Liver (tissue), 9 donors: ENCODE data around the gene TNKS2. TPM values are rescaled to one million over a fixed set of nuclear protein-coding genes. Genes with fewer than 3 reads are reported as not detected.

Experiments
- DNase-seq: peaks from one replicate; pipeline ENCODE4 v3.0.0-alpha.2; 2017; ENCODE audit warnings: low spot score
- H3K27ac ChIP-seq, 2 donors: one replicate each; pipeline ENCODE4 v1.7.0; 2013; ENCODE audit warnings: inconsistent platforms in 2 of 2, low read length in 2 of 2, control low read depth in 1 of 2, low read depth in 1 of 2, mild to moderate bottlenecking in 1 of 2
- H3K27me3 ChIP-seq, 4 donors: one replicate each; pipeline versions ENCODE4 v1.6.1 to v1.7.0; 2013; ENCODE audit warnings: low read length in 3 of 4, inconsistent platforms in 1 of 4, mild to moderate bottlenecking in 1 of 4, moderate library complexity in 1 of 4; ENCODE audit not compliant: control insufficient read depth in 4 of 4, insufficient read depth in 4 of 4
- H3K36me3 ChIP-seq, 4 donors: one replicate each; pipeline versions ENCODE4 v1.6.1 to v1.7.0; 2013; ENCODE audit warnings: low read length in 3 of 4, mild to moderate bottlenecking in 3 of 4, low read depth in 1 of 4, moderate library complexity in 1 of 4; ENCODE audit not compliant: control insufficient read depth in 4 of 4, insufficient read depth in 3 of 4
- H3K4me1 ChIP-seq, 4 donors: one replicate each; pipeline versions ENCODE4 v1.6.1 to v1.7.0; 2013; ENCODE audit warnings: low read length in 3 of 4, mild to moderate bottlenecking in 3 of 4, moderate library complexity in 1 of 4; ENCODE audit not compliant: control insufficient read depth in 4 of 4, insufficient read depth in 4 of 4
- H3K4me3 ChIP-seq, 3 donors: one replicate each; pipeline versions ENCODE4 v1.6.1 to v1.7.0; 2013; ENCODE audit warnings: low read length in 3 of 3, control low read depth in 1 of 3, low read depth in 1 of 3, mild to moderate bottlenecking in 1 of 3
- H3K9ac ChIP-seq, 2 donors: one replicate each; pipeline ENCODE4 v1.7.0; 2013; ENCODE audit warnings: low read length in 2 of 2, mild to moderate bottlenecking in 2 of 2, moderate library complexity in 2 of 2, control low read depth in 1 of 2, low read depth in 1 of 2
- H3K9me3 ChIP-seq, 4 donors: one replicate each; pipeline versions ENCODE4 v1.6.1 to v1.7.0; 2013; ENCODE audit warnings: low read length in 3 of 4; ENCODE audit not compliant: control insufficient read depth in 4 of 4
- CTCF ChIP-seq: fragments of 150-350 bp; IDR thresholded peaks from 2 replicates; pipeline ENCODE4 v1.5.1; 2017; ENCODE audit warnings: improper control_type of control experiment, low read depth, low read length; ENCODE audit not compliant: missing input control
- EGR1 ChIP-seq, 2 donors: IDR thresholded peaks; 2 replicates each; pipeline ENCODE4 v1.6.1; 2016 to 2018; ENCODE audit warnings: antibody characterized with exemption in 2 of 2, low read depth in 2 of 2
- FOXA1 ChIP-seq: IDR thresholded peaks from 2 replicates; pipeline ENCODE4 v1.6.1; 2016; ENCODE audit warnings: antibody characterized with exemption
- FOXA2 ChIP-seq: IDR thresholded peaks from 2 replicates; pipeline ENCODE4 v1.6.1; 2016; ENCODE audit warnings: antibody characterized with exemption
- GABPA ChIP-seq, 2 donors: IDR thresholded peaks in 1 of 2; conservative IDR thresholded peaks in 1 of 2; 2 replicates each; pipeline ENCODE4 v1.6.1; 2016; ENCODE audit warnings: antibody characterized with exemption in 2 of 2, mild to moderate bottlenecking in 1 of 2, moderate library complexity in 1 of 2
- RAD21 ChIP-seq, 2 donors: IDR thresholded peaks; 2 replicates each; pipeline ENCODE4 v1.6.1; 2016; ENCODE audit warnings: antibody characterized with exemption in 2 of 2, mild to moderate bottlenecking in 2 of 2
- SP1 ChIP-seq: IDR thresholded peaks from 2 replicates; pipeline ENCODE4 v1.6.1; 2018; ENCODE audit warnings: antibody characterized with exemption, mild to moderate bottlenecking
- ZBTB33 ChIP-seq: IDR thresholded peaks from 2 replicates; pipeline ENCODE4 v1.6.1; 2016; ENCODE audit warnings: antibody characterized with exemption
- WGBS: extraction: QIAGEN DNeasy Blood & Tissue Kit; methylation state at CpG from one replicate; pipeline ENCODE4 v1.1.7; 2013; 5-methylcytosine and 5-hydroxymethylcytosine counted together
- polyA plus RNA-seq, 2 donors: library from polyadenylated mRNA; stranded (reverse) in 1 of 2; unstranded in 1 of 2; fragments of 200-250 nt in 1 of 2; fragments of >200 nt in 1 of 2; fragmentation: Nextera tagmentation in 1 of 2; extraction: Ambion mirVana in 1 of 2; gene quantifications; one replicate each; pipeline versions ENCODE4 v1.2.1 to v1.2.3, GENCODE V29; 2013 to 2015
- total RNA-seq, 2 donors: library from RNA; depleted of rRNA; stranded (reverse); fragments of >200 nt; gene quantifications; one replicate each; pipeline ENCODE4 v1.2.3, GENCODE V29; 2014
- donor health status: healthy.
- donor health status: healthy.
- donor health status: healthy.
- donor health status: healthy.
- donor health status: healthy.

The TNKS2 gene
- total and polyA plus RNA-seq, 4 donors, result 5.2 to 30.7 (median 18.2) TPM

GRCh38 chr10:91875779-91876178 lies 77.6 kb downstream of the TNKS2 start:
- no peak overlapping the region for H3K4me3 ChIP-seq
- H3K4me1 ChIP-seq, result no peaks in the 10 kb centered on the region
- H3K27me3 ChIP-seq, result no peaks in the 10 kb centered on the region
- WGBS, result 86% methylated on average over 1 of the region's 1 CpG
- H3K9ac ChIP-seq, result no peak overlapping the region
- TF ChIP-seq ZBTB33, result no peak
- DNase-seq, result no peak
- no peaks in the 10 kb centered on the region for H3K9me3 ChIP-seq
- H3K36me3 ChIP-seq, result no peaks in the 10 kb centered on the region
- H3K27ac ChIP-seq, result no peak overlapping the region

- H3K36me3 ChIP-seq, result no peaks in the 10 kb centered on the region
- H3K4me3 ChIP-seq, result no peak overlapping the region
- no peaks in the 10 kb centered on the region for H3K27me3 ChIP-seq
- no peak overlapping the region for H3K9ac ChIP-seq
- no peak for DNase-seq
- TF ChIP-seq FOXA2, result no peak
- no peaks in the 10 kb centered on the region for H3K9me3 ChIP-seq
- H3K4me1 ChIP-seq, result no peaks in the 10 kb centered on the region
- no peak overlapping the region for H3K27ac ChIP-seq
- WGBS, result 34% methylated on average over 7 of the region's 7 CpGs
Observed at GRCh38 chr10:91879515-91880170, 81.4 kb downstream of the TNKS2 start.

- no peak for DNase-seq
- Histone ChIP-seq H3K27me3 (no peaks in the 10 kb centered on the region), H3K4me3 (no peak overlapping the region), H3K9ac (no peak overlapping the region), H3K4me1 (no peaks in the 10 kb centered on the region), H3K27ac (no peak overlapping the region), H3K36me3 (no peaks in the 10 kb centered on the region), H3K9me3 (no peaks in the 10 kb centered on the region)
- no peak for TF ChIP-seq CTCF
- TF ChIP-seq GABPA (IDR thresholded peaks at IDR 0.05 in 1 of 2, conservative IDR thresholded peaks at IDR 0.05 in 1 of 2), result no peak
- TF ChIP-seq EGR1 (IDR thresholded peaks at IDR 0.05; ENCODE audit: low read depth in 2 of 2), result no peak
- no peak for TF ChIP-seq ZBTB33
- TF ChIP-seq FOXA2, result no peak
- TF ChIP-seq FOXA1, result no peak
- no peak for TF ChIP-seq SP1
- no peak for TF ChIP-seq RAD21 (IDR thresholded peaks at IDR 0.05)
- WGBS, result 49% methylated on average over 3 of the region's 3 CpGs
Observed at GRCh38 chr10:91880310-91880709, 82.1 kb downstream of the TNKS2 start.
